ENCODE measurements around the gene RBFOX2. TPM values are rescaled to one million over a fixed set of nuclear protein-coding genes. Genes with fewer than 3 reads are reported as not detected.

The RBFOX2 gene
- total RNA-seq, 1 donor from 2014 or later = 58.1 TPM

- Histone ChIP-seq H3K4me3 (peak overlapping the region in 1 of 2 donors; percentile 67), H3K36me3 (no peaks in the 10 kb centered on the region), H3K27ac (peak overlapping the region in 1 of 2 donors; percentile 2), H3K4me1 (peaks cover 5 to 11% of the 10 kb centered on the region in 2 donors), H3K27me3 (no peaks in the 10 kb centered on the region), H3K9me3 (no peaks in the 10 kb centered on the region)
- no peak for DNase-seq (ENCODE audit: low spot score in 2 of 2)
- intact Hi-C loops (cut with DNase I) = no loop called here
- no peak for TF ChIP-seq CTCF (IDR thresholded peaks at IDR 0.05)
Observed at GRCh38 chr22:35892192-35892591, 136.4 kb downstream of the RBFOX2 start.

DNA sequence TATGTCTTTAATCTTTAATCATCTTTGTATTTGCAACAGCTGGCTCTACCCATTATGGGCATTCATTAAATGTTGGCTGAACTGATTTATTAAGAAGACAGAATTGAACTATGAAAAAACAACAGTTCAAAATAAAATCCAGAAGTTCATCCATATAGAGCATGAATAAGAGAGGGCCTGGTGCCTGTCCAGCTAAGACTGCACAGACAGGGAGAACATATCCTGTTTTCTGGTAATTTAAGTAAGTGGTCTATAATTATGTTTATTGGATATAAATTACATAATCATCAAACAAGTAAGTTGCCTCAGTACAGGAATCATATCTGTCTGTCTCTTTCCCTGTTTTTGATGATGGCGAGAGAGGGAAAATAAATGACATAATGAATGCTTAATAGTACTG, 137.2 kb downstream of the RBFOX2 start:
- H3K4me3 ChIP-seq = no peak overlapping the region
- DNase-seq (ENCODE audit: low spot score in 2 of 2) = no peak
- no peaks in the 10 kb centered on the region for H3K27me3 ChIP-seq
- no peaks in the 10 kb centered on the region for H3K9me3 ChIP-seq
- H3K36me3 ChIP-seq = no peaks in the 10 kb centered on the region
- intact Hi-C loops (cut with DNase I) = no loop called here
- no peak for TF ChIP-seq CTCF (IDR thresholded peaks at IDR 0.05)
- peak overlapping the region in 1 of 2 donors; percentile 2 for H3K27ac ChIP-seq
- H3K4me1 ChIP-seq = peaks cover 5 to 11% of the 10 kb centered on the region in 2 donors

- Histone ChIP-seq H3K27ac (no peak overlapping the region), H3K9me3 (no peaks in the 10 kb centered on the region), H3K4me3 (no peak overlapping the region), H3K27me3 (no peaks in the 10 kb centered on the region), H3K4me1 (peaks cover 0 to 3% of the 10 kb centered on the region in 2 donors), H3K36me3 (no peaks in the 10 kb centered on the region)
- intact Hi-C loops (cut with DNase I) = no loop called here
- no peak for TF ChIP-seq CTCF (IDR thresholded peaks at IDR 0.05)
- no peak for DNase-seq (ENCODE audit: low spot score in 2 of 2)
Observed at GRCh38 chr22:35889071-35889470, 139.6 kb downstream of the RBFOX2 start.

DNA sequence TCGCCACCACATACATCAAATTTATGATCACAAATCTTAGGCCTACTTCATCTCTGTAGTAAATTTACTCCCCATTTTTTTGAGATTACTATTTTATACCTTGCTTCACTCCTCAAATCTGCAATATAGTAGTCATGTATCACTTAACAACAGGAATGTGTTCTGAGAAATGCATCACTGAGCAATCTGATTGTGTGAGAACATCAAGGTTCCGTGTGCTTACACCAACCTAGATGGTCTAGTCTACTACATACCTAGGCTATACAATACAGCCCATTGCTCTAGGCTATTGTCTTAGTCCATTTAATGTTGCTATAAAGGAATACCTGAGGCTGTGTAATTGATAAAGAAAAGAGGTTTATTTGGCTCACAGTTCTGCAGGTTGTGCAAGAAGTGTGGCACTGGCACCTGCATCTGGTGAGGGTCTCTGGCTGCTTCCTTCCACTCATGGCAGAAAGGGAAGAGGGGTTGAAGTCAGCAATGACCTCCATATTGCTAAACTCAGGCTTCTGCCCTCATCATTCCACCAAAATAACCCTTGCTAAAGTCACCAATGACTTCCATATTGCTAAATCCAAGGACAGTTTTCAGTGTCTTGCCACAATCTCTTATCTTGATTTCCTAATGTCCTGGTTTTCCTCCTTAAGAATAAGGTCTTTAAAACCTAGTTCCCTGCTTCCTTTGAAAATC, 140.3 kb downstream of the RBFOX2 start:
- intact Hi-C loops (cut with DNase I) = no loop called here
- Histone ChIP-seq H3K4me1 (peaks cover 0 to 4% of the 10 kb centered on the region in 2 donors), H3K9me3 (no peaks in the 10 kb centered on the region), H3K36me3 (no peaks in the 10 kb centered on the region), H3K27me3 (no peaks in the 10 kb centered on the region), H3K4me3 (no peak overlapping the region), H3K27ac (no peak overlapping the region)
- DNase-seq (ENCODE audit: low spot score in 2 of 2) = no peak
- no peak for TF ChIP-seq CTCF (IDR thresholded peaks at IDR 0.05)

GRCh38 chr22:35887296-35887875, 141.2 kb downstream of the RBFOX2 start:
- intact Hi-C loops (cut with DNase I) = no loop called here
- no peak for DNase-seq (ENCODE audit: low spot score in 2 of 2)
- Histone ChIP-seq H3K4me1 (peaks cover 0 to 10% of the 10 kb centered on the region in 2 donors), H3K27me3 (no peaks in the 10 kb centered on the region), H3K36me3 (no peaks in the 10 kb centered on the region), H3K27ac (no peak overlapping the region), H3K9me3 (no peaks in the 10 kb centered on the region), H3K4me3 (no peak overlapping the region)
- no peak for TF ChIP-seq CTCF (IDR thresholded peaks at IDR 0.05)

Measured in ascending aorta (tissue), 2 donors.